K562 (cell line): ENCODE measurements around the gene TAT. TPM values are rescaled to one million over a fixed set of nuclear protein-coding genes. Genes with fewer than 3 reads are reported as not detected.
"Not testable (repeated sequence)": the region's sequence is repeated elsewhere in the genome, so short reads cannot be mapped to it uniquely, and the experiment has no call there.

ENCODE experiments used
- ATAC-seq: fragments of 200-7000 bp; cut with Tn5 transposase; 3 replicates; pipeline ENCODE4 v1.9.1; 2020; ENCODE audit warnings: moderate library complexity
- BruUV-seq: library from RNA; stranded (reverse); fragments of 400-500 nt; replicated peaks from 2 replicates; lab custom pipeline; 2021; lab: Mats Ljungman, UMichigan
- CTCF ChIA-PET: fragments of 300-600 bp; formaldehyde crosslinking; extraction: SDS; loops from one replicate; lab custom pipeline; 2021; ENCODE audit warnings: low intra/inter-chr PET ratio; lab: Yijun Ruan, JAX
- POLR2A ChIA-PET: fragments of 300-600, 350-650 bp; sonication (Branson Sonifier 250); formaldehyde crosslinking; extraction: SDS; loops from one replicate; lab custom pipeline; 2021; ENCODE audit warnings: antibody characterized with exemption, inconsistent platforms; lab: Yijun Ruan, JAX
- DNase-seq, 4 experiments: peaks; one replicate each; pipeline versions ENCODE4 v3.0.0 to v3.0.0-alpha.2; 2011 to 2018; ENCODE audit warnings: low spot score in 3 of 4, mixed read lengths in 3 of 4; ENCODE audit errors: extremely low read depth in 1 of 4
- FAIRE-seq: peaks from 2 replicates; lab custom pipeline; 2011; peaks lifted over from hg19 to GRCh38; lab: Jason Lieb, UNC
- H2AFZ ChIP-seq: 2 replicates; pipeline ENCODE4 v1.6.0; 2011; ENCODE audit warnings: low read depth, low read length, control low read depth, inconsistent platforms
- H3K27ac ChIP-seq: fragments of 200-600 bp; 3 replicates; pipeline ENCODE4 v1.8.0; 2011; ENCODE audit warnings: low read depth, mild to moderate bottlenecking, control low read depth, inconsistent platforms, low read length, moderate library complexity, mixed read lengths; ENCODE audit errors: extremely low read depth
- H3K27me3 ChIP-seq, 2 experiments: fragments of 300-600 bp in 1 of 2; 2 replicates in 1 of 2; 3 replicates in 1 of 2; pipeline versions ENCODE4 v1.6.0 to v1.8.0; 2011; ENCODE audit warnings: inconsistent platforms in 2 of 2, low read length in 2 of 2, mild to moderate bottlenecking in 1 of 2, mixed read lengths in 1 of 2, moderate library complexity in 1 of 2; ENCODE audit not compliant: control insufficient read depth in 2 of 2, insufficient read depth in 2 of 2
- H3K36me3 ChIP-seq: fragments of 300-600 bp; 3 replicates; pipeline ENCODE4 v1.8.0; 2011; ENCODE audit warnings: mild to moderate bottlenecking, low read length, inconsistent platforms; ENCODE audit not compliant: control insufficient read depth, insufficient read depth
- H3K4me1 ChIP-seq, 2 experiments: fragments of 200-600 bp in 1 of 2; replicated peaks in 1 of 2; 2 replicates in 1 of 2; 3 replicates in 1 of 2; pipeline versions ENCODE4 v1.5.1 to v1.8.0; 2011; ENCODE audit warnings: inconsistent platforms in 2 of 2, low read length in 2 of 2, mild to moderate bottlenecking in 1 of 2, mixed read lengths in 1 of 2, moderate library complexity in 1 of 2; ENCODE audit not compliant: control insufficient read depth in 2 of 2, insufficient read depth in 2 of 2
- H3K4me2 ChIP-seq: 2 replicates; pipeline ENCODE4 v1.6.1; 2011; ENCODE audit warnings: low read length, control low read depth, inconsistent platforms, mixed read lengths; ENCODE audit not compliant: insufficient read depth
- H3K4me3 ChIP-seq: fragments of 200-600 bp; sonication (generic), shearing (Covaris generic); 2 replicates; pipeline ENCODE4 v1.5.1; 2016; ENCODE audit warnings: control low read depth, inconsistent platforms
- H3K79me2 ChIP-seq: fragments of 200-600 bp; 3 replicates; pipeline ENCODE4 v1.8.0; 2011; ENCODE audit warnings: low read length, inconsistent platforms; ENCODE audit not compliant: control insufficient read depth, insufficient read depth
- H3K9ac ChIP-seq, 2 experiments: 2 replicates each; pipeline versions ENCODE4 v1.6.0 to v1.6.1; 2011; ENCODE audit warnings: low read depth in 2 of 2, low read length in 2 of 2, control low read depth in 1 of 2, inconsistent platforms in 1 of 2, mild to moderate bottlenecking in 1 of 2, mixed read lengths in 1 of 2; ENCODE audit not compliant: insufficient read depth in 1 of 2
- H3K9me1 ChIP-seq: one replicate; pipeline ENCODE4 v1.6.0; 2011; ENCODE audit warnings: inconsistent platforms, mild to moderate bottlenecking, low read length, moderate library complexity; ENCODE audit not compliant: control insufficient read depth, insufficient read depth
- H3K9me3 ChIP-seq: replicated peaks from 2 replicates; pipeline ENCODE4 v1.5.1; 2011; ENCODE audit warnings: low read depth, low read length, inconsistent platforms; ENCODE audit not compliant: control insufficient read depth, insufficient read depth
- H4K20me1 ChIP-seq: replicated peaks from 2 replicates; pipeline ENCODE4 v1.6.1; 2011; ENCODE audit warnings: low read length, inconsistent platforms, mixed read lengths; ENCODE audit not compliant: control insufficient read depth, insufficient read depth
- WGBS: fragments of 100-300 bp; shearing (Covaris generic); methylation state at CpG from one replicate; pipeline ENCODE4 v1.1.6; 2016; ENCODE audit warnings: low coverage, mixed read lengths; ENCODE audit not compliant: insufficient coverage; ENCODE audit errors: missing lambda C conversion rate; 5-methylcytosine and 5-hydroxymethylcytosine counted together
- in situ Hi-C: fragments of 300-500 bp; cut with MboI; formaldehyde crosslinking; loops from 4 replicates; pipeline ENCODE4 v1.15.0; 2018; ENCODE audit warnings: inconsistent platforms, mixed read lengths
- intact Hi-C: fragments of 100-400 bp; cut with micrococcal nuclease; formaldehyde crosslinking; loops from 2 replicates; pipeline ENCODE4 v1.14.2; 2022
- polyA plus RNA-seq, 8 experiments: library from polyadenylated mRNA; depleted of rRNA in 4 of 8; stranded (reverse) in 5 of 8; unstranded in 3 of 8; fragments of >200 nt; fragmentation: Nextera tagmentation in 2 of 8; fragmentation: Illumina TruSeq in 1 of 8; extraction: Ambion mirVana in 2 of 8; extraction: Trizol in 1 of 8; gene quantifications; 2 replicates each; pipeline versions ENCODE4 v1.2.1 to v1.2.3, GENCODE V29; 2011 to 2014; ENCODE audit warnings: inconsistent platforms in 1 of 8, missing spikeins in 1 of 8
- total RNA-seq, 7 experiments: library from RNA; depleted of rRNA in 6 of 7; stranded (reverse); fragments of >200 nt in 6 of 7; fragmentation: Illumina TruSeq in 2 of 7; extraction: Trizol in 2 of 7; gene quantifications; 2 replicates each; pipeline versions ENCODE4 v1.2.1 to v1.2.3, GENCODE V29; 2011 to 2021; ENCODE audit warnings: low replicate concordance in 1 of 7
- TF ChIP-seq, protein P1 (sequence below), 2 experiments: fragments of 450-650 bp; formaldehyde crosslinking in 1 of 2; IDR thresholded peaks; 2 replicates each; pipeline versions ENCODE4 v1.4.0 to v1.6.1; 2014 to 2020; ENCODE audit warnings: mild to moderate bottlenecking in 2 of 2, borderline replicate concordance in 1 of 2, low read depth in 1 of 2

The TAT gene
- total and polyA plus RNA-seq, 9 of the 15 experiments (the other 6 are each of a cell fraction or from before 2014, with no cell fraction given) = 0.04 to 0.24 (median 0.04) TPM; not detected in 6

DNA sequence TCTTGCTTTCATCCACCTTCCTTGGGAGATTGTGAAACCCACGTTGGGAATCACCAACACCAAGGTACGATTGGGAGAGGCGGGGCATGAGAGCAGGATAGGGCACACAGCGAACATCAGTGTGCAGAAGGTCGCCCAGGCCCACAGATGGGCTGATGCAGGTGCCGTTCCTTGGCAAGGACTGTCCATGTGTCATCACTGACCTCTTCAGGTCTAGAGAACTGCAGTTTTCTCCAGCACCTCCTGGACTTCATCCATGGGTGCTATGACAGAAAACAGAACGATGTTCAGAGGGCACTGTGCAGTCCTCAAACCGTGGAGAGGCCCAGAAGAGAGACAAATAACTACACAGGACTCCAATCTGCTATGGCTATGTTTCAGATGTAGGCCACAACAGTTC, 23.9 kb upstream of the TAT start (continued):
- TF ChIP-seq, protein P1, sequence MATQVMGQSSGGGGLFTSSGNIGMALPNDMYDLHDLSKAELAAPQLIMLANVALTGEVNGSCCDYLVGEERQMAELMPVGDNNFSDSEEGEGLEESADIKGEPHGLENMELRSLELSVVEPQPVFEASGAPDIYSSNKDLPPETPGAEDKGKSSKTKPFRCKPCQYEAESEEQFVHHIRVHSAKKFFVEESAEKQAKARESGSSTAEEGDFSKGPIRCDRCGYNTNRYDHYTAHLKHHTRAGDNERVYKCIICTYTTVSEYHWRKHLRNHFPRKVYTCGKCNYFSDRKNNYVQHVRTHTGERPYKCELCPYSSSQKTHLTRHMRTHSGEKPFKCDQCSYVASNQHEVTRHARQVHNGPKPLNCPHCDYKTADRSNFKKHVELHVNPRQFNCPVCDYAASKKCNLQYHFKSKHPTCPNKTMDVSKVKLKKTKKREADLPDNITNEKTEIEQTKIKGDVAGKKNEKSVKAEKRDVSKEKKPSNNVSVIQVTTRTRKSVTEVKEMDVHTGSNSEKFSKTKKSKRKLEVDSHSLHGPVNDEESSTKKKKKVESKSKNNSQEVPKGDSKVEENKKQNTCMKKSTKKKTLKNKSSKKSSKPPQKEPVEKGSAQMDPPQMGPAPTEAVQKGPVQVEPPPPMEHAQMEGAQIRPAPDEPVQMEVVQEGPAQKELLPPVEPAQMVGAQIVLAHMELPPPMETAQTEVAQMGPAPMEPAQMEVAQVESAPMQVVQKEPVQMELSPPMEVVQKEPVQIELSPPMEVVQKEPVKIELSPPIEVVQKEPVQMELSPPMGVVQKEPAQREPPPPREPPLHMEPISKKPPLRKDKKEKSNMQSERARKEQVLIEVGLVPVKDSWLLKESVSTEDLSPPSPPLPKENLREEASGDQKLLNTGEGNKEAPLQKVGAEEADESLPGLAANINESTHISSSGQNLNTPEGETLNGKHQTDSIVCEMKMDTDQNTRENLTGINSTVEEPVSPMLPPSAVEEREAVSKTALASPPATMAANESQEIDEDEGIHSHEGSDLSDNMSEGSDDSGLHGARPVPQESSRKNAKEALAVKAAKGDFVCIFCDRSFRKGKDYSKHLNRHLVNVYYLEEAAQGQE (IDR thresholded peaks at IDR 0.05; ENCODE audit: borderline replicate concordance) = no peak
- TF ChIP-seq, protein P1 (CRISPR knock-in tag; IDR thresholded peaks at IDR 0.05; ENCODE audit: low read depth) = no peak

DNA sequence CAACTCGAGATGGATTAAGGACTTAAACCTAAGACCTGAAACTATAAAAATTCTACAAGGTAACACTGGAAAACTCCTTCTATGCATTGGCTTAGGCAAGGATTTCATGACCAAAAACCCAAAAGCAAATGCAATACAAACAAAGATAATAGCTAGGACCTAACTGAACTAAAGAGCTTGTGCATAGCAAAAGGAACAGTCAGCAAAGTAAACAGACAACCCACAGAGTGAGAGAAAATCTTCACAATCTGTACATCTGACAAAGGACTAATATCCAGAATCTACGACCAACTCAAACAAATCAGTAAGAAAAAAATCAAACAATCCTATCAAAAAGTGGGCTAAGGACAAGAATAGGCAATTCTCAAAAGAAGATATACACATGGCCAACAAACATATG, 21.5 kb upstream of the TAT start:
- POLR2A ChIA-PET = not testable (repeated sequence)
- WGBS = 0% methylated on average over 2 of the region's 2 CpGs

DNA sequence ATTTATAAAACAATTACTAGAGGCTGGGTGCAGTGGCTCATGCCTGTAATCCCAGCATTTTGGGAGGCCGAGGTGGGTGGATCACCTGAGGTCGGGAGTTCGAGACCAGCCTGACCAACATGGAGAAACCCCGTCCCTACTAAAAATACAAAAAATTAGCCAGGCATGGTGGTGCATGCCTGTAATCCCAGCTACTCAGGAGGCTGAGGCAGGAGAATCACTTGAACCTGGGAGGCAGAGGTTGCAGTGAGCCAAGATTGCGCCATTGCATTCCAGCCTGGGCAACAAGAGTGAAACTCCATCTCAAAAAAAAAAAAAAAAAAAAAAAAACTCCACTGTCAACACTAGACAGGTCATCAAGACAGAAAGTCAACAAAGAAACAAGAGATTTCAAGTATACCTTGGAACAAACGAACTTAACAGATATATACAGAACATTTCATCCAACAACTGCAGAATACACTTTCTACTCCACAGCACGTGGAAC, 18.5 kb upstream of the TAT start:
- H3K9ac ChIP-seq, H3K4me1 ChIP-seq, ATAC-seq, BruUV-seq, in situ Hi-C loops, H3K79me2 ChIP-seq, H2AFZ ChIP-seq, H3K9me1 ChIP-seq, intact Hi-C loops, H3K4me3 ChIP-seq, CTCF ChIA-PET, H3K36me3 ChIP-seq, H3K9me3 ChIP-seq, POLR2A ChIA-PET, H3K4me2 ChIP-seq, FAIRE-seq, H3K27ac ChIP-seq, DNase-seq, H4K20me1 ChIP-seq: not testable (repeated sequence)
- WGBS = 0% methylated on average over 3 of the region's 7 CpGs
- peaks cover 6 to 19% of the 10 kb centered on the region in 2 experiments; a peak in 3 of 5 replicates for H3K27me3 ChIP-seq

More for the DNA sequence above, 21.5 kb upstream of the TAT start:
- BruUV-seq, H3K27ac ChIP-seq, H3K4me2 ChIP-seq, DNase-seq, H4K20me1 ChIP-seq, H2AFZ ChIP-seq, H3K4me1 ChIP-seq, H3K9me1 ChIP-seq, H3K79me2 ChIP-seq, H3K9me3 ChIP-seq, H3K36me3 ChIP-seq, FAIRE-seq, ATAC-seq, in situ Hi-C loops, CTCF ChIA-PET, H3K4me3 ChIP-seq, H3K9ac ChIP-seq, intact Hi-C loops: not testable (repeated sequence)
- H3K27me3 ChIP-seq = peaks cover 9 to 15% of the 10 kb centered on the region in 2 experiments; a peak in 4 of 5 replicates
